ENCODE measurements around the gene HMX2.
"Not testable (repeated sequence)": the region's sequence is repeated elsewhere in the genome, so short reads cannot be mapped to it uniquely, and the experiment has no call there.

Gene HMX2

DNA sequence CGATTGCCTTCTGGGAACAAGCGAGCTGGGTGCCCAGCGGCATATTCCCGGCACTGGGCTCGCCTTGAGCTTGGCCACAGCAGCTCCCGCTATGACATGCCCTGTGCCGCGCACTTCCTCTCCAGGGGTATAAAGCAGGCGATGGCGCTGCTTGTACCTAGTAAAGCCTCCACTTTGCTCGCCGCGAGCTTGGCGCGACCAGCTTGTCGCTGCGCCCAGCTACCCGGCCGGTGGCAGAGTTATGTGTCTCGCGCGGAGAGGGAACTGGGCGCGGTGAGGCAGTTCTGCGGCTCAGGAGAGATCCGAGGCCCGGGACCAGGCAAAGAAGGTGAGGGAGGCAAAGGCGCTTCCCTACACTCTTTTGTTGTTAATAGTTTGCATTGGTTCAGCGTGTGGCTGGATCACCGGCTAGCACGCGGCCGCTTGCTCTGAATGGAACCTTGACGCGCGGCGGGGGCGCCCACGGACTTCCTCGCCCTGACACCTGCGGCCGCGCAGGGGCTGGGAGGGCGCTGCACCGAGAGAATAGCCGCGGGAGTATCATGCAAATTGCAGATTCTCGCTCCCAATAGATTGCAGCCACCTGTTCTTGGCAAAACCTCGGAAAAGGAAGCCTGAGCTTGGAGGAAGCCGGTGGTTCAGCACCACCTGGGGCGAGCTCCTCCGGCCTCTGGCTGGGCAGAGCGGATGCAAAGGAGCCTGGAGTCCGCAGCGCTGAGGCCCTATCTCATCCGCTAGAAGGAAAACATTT lies 3.2 kb downstream of the HMX2 start:
- DNase-seq (ENCODE audit: low read depth in 2 of 2), result no peak

DNA sequence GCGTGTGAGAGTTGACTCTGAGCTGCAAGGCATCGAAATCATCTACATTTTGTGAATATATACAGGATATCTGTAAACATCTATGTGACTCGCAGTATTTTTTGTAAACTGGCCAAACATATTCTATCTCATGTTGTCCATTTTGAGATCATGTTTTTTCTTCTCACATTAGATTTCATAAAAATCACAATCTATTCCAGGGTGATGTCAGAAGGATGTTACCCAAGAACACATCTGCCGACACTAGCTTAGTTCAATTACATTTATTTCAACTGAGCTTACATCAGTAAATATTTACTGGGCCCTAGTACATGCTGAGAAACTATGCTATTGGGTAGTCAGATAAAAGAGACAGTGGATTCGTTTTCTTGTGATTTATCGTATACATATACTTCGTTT lies 3.8 kb downstream of the HMX2 start:
- no peak for DNase-seq (ENCODE audit: low read depth in 2 of 2)

DNA sequence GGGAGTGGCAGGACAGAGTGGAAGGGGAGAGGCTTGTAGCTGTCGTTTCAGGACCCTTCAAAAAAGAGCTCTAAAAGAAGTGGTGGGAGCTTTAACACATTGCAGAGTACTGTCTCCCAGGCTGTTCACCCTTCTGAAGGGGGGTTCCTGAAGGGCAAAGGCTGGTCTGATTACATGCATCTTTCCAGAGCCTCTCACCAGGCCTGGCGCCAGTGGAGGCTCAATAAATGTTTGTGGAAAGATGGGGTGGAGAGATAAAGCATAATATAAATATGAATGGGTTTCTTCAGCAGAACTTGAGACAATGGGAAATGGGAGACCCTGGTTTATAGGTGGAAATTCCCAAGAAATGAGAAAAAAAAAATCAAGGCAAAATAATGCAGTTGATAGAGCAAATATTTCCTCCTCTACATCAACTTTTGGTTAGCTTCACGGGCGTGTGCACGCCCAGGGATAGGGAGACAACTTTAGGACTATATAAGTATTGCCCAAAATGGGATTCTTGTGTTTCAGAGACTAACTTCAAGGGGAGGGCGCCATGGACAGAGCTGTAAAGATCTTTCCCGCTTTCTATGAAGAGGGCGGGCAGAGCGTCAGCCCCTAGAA lies 5.7 kb downstream of the HMX2 start:
- no peak for DNase-seq (ENCODE audit: low read depth in 2 of 2)

DNA sequence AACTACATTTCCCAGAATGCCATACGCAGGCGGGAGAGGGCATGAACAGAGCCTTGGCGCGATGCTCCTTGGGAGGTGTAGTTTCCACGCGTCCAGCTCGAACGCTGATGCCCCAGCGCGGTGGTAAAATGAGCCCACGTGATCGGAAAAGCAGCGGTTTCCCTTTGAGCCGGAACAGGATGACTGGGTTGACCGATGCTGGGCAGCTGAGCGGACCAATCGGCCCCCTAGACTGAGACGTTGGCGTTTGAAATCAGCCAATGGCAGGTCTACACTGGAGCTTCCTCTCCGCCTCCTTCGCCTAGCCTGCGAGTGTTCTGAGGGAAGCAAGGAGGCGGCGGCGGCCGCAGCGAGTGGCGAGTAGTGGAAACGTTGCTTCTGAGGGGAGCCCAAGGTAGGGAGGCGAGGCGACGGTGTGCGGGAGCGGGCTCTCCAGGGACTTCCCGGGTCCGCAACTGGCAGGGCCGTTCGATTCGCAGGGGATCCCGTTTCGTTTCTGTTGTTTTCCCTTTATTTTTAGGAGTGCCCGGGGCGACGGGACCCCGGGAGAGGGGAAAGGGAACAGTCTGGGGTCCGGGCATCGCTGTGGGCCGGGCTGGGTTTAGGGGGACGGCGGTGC lies 6.3 kb downstream of the HMX2 start, which contains the start of gene BUB3:
TSS of gene BUB3 (plus strand) at position 311 of the 619 bp plus-strand sequence. CDS start 516 bp downstream, outside the sequence.
- peak; percentile 89 to 94 for DNase-seq (ENCODE audit: low read depth in 2 of 2)

DNA sequence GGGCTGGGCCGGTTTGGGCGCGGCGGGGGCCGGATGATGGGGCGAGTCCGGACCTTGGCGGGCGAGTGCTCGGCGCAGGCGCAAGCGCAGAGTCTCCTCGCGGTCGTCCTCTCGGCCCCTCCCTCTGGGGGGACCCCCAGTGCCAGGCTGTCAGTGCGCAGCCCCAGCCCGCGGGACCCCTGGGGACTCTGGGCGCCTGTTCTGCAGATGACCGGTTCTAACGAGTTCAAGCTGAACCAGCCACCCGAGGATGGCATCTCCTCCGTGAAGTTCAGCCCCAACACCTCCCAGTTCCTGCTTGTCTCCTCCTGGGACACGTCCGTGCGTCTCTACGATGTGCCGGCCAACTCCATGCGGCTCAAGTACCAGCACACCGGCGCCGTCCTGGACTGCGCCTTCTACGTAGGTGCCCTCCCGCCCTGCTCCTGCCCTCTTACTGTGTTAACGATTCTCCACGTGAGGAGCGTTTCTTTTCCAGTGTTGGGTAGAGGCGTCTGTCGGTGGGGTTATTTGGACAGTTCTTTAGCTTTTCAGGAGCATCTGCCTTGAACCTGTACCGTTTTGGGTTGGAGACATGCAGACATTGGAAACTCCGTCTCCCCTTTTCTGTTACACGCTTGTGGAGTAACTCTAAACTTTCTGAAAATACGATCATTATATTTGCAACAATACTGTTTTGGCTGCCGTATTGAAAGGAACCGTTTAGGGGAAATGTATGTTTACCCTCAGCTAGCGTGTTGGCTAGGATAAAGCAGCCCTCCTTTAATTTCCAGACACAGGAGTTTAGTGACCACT lies 7.0 kb downstream of the HMX2 start:
- DNase-seq (ENCODE audit: low read depth in 2 of 2), result no peak

DNA sequence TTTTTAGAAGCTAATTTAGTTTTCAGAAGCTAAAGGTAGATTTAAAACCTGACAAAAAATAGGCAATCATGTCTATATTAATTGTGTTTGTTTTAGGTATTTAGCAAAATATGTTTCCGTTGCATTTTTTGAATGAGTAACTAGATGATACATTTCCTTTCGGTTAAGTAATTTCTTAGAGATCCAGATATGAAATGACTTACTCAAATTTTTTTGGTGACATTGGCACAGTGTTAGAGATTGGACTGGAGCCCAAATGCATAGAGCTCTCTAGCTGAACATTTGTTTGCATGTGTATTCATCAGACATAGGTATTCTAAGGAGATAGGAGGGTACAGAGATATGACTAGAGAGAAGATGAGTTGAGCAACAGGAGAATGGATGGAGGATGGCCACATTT lies 8.1 kb downstream of the HMX2 start:
- no peak for DNase-seq (ENCODE audit: low read depth in 2 of 2)

DNA sequence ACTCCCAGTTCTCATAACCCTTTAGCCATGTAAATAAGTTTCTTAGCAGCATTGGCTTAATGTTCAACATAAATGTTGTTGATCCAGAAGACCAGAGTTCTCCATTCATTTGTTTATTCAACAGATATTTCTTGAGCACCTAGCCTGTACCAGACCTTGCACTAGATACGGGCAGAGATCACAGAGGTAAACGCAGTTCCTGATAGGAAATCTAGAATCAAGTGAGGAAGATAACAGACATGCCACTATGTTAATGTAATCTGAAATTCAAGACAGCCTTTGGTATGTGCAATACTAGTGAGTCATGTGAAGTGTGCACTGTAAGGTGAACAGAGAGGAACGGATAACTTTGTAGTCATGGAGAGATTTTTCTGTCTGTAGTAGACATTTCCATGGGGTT lies 9.3 kb downstream of the HMX2 start:
- no peak for DNase-seq (ENCODE audit: low read depth in 2 of 2)

DNA sequence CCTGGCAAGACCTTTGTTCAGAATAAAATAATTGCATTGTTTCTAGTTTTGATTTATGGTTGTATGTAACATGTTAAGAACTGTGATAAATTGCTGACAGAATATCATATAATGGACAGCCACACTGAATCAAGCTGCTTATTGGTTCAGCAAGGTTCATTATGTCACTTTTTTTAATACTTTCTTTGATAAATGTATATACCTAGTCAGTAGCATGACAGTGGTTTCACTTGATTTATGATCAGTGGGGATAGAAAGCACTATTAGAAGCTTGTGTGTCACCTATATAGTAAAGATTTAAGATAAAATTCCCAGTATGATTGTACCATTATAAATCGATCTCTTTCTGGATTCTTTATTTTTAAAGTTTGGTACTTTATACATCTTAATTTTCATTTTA lies 10.7 kb downstream of the HMX2 start:
- DNase-seq (ENCODE audit: low read depth in 2 of 2), result no peak

DNA sequence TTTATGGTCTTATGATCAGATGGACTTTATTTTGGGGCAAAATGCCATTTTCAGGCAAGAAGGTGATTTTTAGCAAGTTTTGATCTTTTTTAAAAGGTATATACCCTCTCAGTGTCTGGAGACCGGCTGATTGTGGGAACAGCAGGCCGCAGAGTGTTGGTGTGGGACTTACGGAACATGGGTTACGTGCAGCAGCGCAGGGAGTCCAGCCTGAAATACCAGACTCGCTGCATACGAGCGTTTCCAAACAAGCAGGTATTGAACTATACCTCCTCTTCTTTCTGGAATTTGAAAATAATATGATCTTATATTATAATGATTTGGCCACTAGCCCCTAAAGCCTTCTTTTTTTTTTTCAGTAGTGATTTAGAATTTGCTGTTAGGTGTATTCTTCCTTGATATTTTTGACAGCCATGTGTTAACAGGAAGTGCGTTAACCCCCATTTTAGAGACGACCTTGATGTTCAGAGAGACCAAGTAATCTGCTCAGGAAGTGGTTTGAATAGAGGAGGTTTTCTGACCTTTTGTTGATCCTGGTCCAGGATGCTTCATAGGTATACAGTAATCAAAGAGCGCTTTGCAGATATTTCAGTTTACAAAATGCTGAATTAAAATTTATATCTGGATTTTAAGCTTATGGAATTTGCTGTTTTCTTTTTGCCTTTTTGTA lies 12.5 kb downstream of the HMX2 start:
- no peak for DNase-seq (ENCODE audit: low read depth in 2 of 2)

DNA sequence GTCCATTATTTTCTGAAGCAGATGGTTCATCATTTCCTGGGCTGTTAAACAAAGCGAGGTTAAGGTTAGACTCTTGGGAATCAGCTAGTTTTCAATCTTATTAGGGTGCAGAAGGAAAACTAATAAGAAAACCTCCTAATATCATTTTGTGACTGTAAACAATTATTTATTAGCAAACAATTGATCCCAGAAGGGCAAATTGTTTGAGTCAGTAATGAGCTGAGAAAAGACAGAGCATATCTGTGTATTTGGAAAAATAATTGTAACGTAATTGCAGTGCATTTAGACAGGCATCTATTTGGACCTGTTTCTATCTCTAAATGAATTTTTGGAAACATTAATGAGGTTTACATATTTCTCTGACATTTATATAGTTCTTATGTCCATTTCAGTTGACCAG lies 16.4 kb downstream of the HMX2 start:
- no peak for DNase-seq (ENCODE audit: low read depth in 2 of 2)

DNA sequence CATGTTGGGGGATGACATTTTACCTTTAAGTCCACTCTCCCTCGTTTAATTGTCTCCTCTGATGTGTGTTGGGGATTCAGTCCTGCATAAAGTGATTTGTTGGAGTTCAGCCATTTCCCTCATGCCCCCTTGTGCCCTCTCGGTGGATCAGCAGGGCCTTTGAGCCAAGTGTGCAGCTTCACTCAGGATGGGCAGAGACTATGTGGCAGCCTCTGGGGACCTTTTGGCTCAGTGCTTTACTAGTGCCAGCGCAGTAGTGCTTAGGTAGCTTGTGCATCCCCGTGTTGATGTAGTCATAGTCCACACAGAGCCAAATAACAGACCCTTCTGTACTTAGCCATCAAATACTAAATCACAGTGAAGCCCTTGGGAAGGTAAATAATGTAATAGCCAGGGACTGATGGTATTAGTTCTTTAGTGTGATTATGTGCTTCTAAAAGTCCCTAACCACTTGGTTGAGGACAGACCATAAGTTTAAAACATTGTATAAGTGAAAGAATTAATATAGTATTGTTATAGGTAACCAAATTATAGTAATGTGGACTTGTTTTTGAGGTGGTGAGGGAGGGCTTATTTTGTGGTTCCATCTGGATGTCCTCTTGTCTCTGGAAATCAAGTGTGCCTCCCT lies 17.6 kb downstream of the HMX2 start:
- no peak for DNase-seq (ENCODE audit: low read depth in 2 of 2)

DNA sequence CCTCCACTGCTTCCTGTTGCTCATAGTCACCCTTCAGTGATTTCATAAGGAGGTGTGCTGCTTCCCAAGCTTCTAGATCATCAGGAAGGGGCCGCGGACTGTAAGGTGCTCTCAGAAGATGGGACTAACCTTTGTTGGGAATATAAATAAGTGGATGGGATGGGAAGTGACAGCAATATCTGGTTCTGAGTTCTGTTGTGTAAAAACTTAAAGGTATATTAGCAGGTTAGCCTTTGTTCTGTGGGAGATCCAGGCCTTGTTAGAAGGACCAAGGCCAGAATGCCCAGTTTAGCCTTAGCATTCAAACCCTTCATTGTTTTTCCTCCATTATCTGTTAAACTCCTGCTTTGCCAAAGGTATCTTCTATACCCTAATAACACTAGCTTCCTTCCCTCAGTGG lies 18.7 kb downstream of the HMX2 start:
- DNase-seq (ENCODE audit: low read depth in 2 of 2), result no peak

DNA sequence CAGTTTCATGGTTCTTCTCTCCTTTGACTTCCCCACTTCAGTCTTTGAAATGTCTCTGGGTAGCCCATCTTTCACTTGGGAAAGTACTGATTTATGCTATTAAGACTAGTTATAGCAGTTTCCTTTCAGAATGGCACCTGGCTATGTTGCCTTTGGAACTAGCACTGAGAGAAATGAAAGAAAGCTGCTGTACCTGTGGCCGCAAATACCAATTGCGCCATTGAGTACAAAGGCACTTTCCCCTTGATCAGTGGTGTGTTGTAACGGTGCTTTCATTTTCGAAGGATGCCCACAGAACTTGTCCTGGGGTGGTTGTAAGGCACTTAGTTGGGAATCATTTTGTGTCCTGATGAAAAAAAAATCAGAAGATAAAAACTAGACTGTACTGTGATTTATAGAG lies 23.0 kb downstream of the HMX2 start:
- DNase-seq (ENCODE audit: low read depth in 2 of 2), result no peak

DNA sequence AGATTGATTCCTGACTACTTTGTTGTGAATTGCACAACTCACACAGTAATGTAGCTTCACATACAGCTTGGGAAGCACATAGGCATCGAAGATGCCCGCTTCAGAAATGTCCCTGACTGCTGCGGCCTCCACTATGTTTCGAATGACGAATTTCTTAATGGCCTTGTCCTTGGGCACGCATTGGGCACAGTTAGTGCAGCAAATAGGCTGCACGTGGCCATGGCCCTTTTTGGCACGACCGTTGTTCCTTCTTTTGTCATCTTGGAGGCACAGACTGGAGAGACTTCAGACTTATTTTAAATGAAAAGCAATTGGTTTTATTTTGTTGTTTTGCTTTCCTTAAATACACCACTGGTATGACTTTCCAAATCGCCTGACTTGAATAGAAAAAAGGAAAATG lies 23.7 kb downstream of the HMX2 start:
- DNase-seq (ENCODE audit: low read depth in 2 of 2), result not testable (repeated sequence)

DNA sequence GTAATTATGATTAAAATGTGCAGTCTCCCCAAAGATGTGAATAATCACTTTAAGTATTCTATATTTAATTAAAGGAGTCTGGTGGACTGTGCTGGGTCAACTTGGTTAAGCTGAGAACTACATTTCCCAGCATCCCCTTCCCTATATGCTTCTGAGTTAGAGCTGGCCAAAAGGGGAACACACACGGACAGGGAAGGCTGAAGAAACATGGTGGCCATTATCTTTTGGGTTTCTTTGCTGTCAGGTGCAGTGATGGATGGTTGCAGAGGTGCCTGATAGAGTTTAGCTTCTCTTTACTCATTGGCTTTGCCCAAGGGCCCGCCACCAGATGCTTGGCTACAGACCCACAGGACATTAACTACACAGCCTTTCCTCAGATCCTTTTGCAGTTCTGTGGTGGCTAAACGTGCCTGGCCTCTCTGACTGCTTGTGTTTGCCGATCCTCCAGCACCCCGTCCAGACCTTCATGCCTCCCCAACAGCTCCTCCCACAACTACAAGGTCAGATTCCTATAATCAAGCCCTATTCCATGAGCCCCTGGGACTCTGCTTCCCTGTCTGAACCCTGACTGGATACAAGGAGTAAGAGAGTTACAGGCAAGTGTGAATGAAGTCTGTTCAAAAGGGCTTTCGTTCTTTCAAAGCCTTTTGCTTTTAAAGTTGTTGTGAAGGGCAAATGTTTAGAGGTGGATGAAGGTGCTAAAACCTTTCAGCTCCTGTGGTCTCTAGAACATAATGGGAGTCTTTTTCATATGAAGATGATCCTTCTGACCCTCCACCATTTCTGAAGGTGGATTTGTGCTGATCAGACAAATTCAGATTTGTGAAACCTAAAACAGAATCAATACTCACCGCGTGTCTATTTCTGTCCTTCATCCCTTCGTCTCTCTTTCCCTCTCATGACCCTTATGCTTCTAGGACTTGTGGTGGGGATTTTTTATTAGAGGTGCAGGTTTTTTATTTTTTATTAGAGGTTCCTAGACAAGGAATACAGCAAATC lies 27.8 kb downstream of the HMX2 start:
- no peak for DNase-seq (ENCODE audit: low read depth in 2 of 2)

DNA sequence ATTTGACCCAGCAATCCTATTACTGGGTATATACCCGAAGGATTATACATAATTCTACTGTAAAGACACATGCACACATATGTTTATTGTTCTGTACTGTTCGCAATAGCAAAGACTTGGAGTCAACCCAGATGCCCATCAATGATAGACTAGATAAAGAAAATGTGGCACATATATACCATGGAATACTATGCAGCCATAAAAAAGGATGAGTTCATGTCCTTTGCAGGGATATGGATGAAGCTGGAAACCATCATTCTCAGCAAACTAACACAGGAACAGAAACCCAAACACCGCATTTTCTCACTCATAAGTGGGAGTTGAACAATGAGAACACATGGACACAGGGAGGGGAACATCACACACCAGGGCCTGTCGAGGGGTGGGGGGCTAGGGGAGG lies 30.5 kb downstream of the HMX2 start:
- DNase-seq (ENCODE audit: low read depth in 2 of 2), result not testable (repeated sequence)

DNA sequence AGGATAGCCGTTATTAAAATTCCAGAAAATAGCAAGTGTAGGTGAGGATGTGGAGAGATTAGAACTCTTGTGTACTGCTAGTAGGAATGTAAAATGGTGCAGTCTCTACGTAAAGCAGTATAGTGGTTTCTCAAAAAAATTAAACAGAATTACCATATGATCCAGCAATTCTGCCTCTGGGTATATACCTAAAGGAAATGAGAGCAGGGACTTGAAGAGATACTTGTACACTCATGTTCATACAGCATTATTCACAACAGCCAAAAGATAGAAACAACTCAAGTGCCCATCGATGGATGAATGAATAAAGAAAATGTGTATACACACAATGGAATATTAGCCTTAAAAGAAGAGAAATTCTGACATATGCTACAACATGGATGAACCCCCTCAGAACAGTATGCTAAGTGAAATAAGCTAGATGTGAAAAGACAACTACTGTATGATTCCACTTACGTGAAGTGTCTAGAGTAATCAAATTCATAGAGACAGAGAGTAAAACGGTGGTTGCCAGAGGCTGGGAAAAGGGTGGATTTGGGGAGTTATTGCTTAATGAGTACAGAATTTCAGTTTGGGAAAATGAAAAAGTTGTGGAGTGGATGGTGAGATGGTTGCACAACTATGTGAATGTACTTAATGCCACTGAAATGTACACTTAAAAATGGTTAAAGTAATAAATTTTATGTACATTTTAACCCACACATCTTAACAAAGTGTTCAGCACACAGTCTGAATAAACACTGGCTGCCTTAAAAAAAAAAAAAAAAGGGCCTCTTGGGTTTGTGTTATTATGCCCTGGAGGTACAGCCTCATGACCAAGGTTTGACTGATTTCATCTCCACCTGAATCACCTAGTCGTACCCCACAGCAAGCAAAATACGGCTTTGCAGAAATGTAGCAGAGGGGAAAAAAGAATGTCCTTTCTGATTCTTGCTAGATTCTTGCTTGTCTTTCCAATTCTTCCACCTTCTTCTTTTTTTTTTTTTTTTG lies 32.5 kb downstream of the HMX2 start:
- DNase-seq (ENCODE audit: low read depth in 2 of 2), result no peak

DNA sequence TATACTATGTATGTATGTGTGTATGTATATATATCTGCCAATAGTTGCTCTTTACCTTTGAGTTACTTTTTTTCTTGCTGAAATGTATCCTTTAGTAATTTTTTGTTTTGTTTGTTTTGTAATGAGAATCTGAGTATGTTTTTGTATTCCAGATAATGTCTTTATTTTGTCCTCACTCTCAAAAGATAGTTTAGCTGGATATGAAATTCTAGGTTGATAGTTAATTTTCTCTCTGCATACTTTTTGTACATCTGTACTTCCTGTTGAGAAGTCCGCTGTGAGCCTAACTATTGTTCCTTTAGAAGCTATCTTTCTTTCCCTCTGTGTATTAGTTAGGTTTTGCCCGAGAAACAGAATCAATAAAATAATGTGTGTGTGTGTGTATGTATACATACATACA lies 35.8 kb downstream of the HMX2 start:
- no peak for DNase-seq (ENCODE audit: low read depth in 2 of 2)

DNA sequence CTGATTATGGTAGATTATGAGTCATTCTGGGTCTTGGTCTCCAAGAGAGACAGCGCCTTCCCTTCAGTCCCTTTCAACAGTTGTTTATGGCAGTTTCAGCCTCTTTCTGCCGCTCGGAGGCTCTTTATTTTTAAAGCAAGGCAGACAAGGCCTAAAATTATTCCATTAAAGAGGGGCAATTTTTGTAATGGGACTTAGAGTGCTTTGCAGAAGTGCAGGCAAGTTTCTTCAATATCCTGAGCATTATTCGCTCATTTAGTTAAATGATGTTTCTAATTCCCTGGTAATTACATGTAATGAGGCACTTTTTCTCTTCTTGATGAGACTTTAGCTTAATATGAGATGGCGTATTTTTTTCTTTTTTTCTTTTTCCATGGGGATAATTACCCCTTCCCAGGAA lies 39.8 kb downstream of the HMX2 start:
- DNase-seq (ENCODE audit: low read depth in 2 of 2), result no peak

Data from stimulated activated CD8-positive, alpha-beta memory T cell treated with anti-CD3 and anti-CD28 coated beads, Interleukin-15, amount 100 ng/mL, for 4 hours (primary cell).